WTC11 (cell line): Measurements from ENCODE around the gene PPP1R18. TPM values are rescaled to one million over a fixed set of nuclear protein-coding genes. Genes with fewer than 3 reads are reported as not detected.
A peak's percentile ranks its signal among the peaks of the same experiment; 100 is the strongest.

Experiments used
- ATAC-seq: fragments of 200-7000 bp; cut with Tn5 transposase; 2 replicates; pipeline ENCODE4 v1.10.0; 2021; ENCODE audit warnings: mild to moderate bottlenecking, moderate library complexity
- CTCF ChIA-PET: fragments of 300-600 bp; sonication (Branson Sonifier 250); formaldehyde crosslinking; loops from one replicate; lab custom pipeline; 2021; ENCODE audit warnings: antibody characterized with exemption; lab: Charles Lee
- POLR2A ChIA-PET: fragments of 350-600 bp; sonication (Branson Sonifier 250); formaldehyde crosslinking; loops from one replicate; lab custom pipeline; 2021; ENCODE audit warnings: antibody characterized with exemption; lab: Charles Lee
- DNase-seq: peaks from one replicate; pipeline ENCODE4 v3.0.0; 2021; ENCODE audit warnings: low spot score
- H3K27ac Mint-ChIP-seq: 2 replicates; pipeline ENCODE4 v1.8.0; 2021; ENCODE audit warnings: mixed read lengths
- H3K27me3 Mint-ChIP-seq: 2 replicates; pipeline ENCODE4 v1.8.0; 2021; ENCODE audit warnings: low read depth, mild to moderate bottlenecking, moderate library complexity, mixed read lengths
- H3K36me3 Mint-ChIP-seq: 2 replicates; pipeline ENCODE4 v1.8.0; 2021; ENCODE audit warnings: mixed read lengths
- H3K4me1 Mint-ChIP-seq: 2 replicates; pipeline ENCODE4 v1.8.0; 2022; ENCODE audit warnings: mixed read lengths
- H3K4me3 Mint-ChIP-seq: 2 replicates; pipeline ENCODE4 v1.8.0; 2021; ENCODE audit warnings: mild to moderate bottlenecking, moderate library complexity, mixed read lengths
- H3K9me3 Mint-ChIP-seq: 2 replicates; pipeline ENCODE4 v1.8.0; 2021; ENCODE audit warnings: mixed read lengths
- CBFB ChIP-seq: sonication (generic); formaldehyde crosslinking; IDR thresholded peaks from 2 replicates; pipeline ENCODE4 v1.8.1; 2022; ENCODE audit warnings: mild to moderate bottlenecking, low read depth, missing genetic modification reagents
- ESRRA ChIP-seq: sonication (generic); formaldehyde crosslinking; IDR thresholded peaks from 2 replicates; pipeline ENCODE4 v1.8.1; 2022; ENCODE audit warnings: mild to moderate bottlenecking, missing genetic modification reagents, borderline replicate concordance
- FOXJ3 ChIP-seq: sonication (generic); formaldehyde crosslinking; IDR thresholded peaks from 2 replicates; pipeline ENCODE4 v1.9.0; 2021; ENCODE audit warnings: missing genetic modification reagents, mild to moderate bottlenecking, borderline replicate concordance
- FOXK1 ChIP-seq: sonication (generic); formaldehyde crosslinking; IDR thresholded peaks from 2 replicates; pipeline ENCODE4 v1.8.0; 2022; ENCODE audit warnings: mild to moderate bottlenecking, moderate library complexity, missing genetic modification reagents
- FOXP1 ChIP-seq: sonication (generic); formaldehyde crosslinking; IDR thresholded peaks from 2 replicates; pipeline ENCODE4 v1.8.0; 2022; ENCODE audit warnings: missing genetic modification reagents, mild to moderate bottlenecking, moderate library complexity, borderline replicate concordance
- IRF2 ChIP-seq: sonication (generic); formaldehyde crosslinking; IDR thresholded peaks from 2 replicates; pipeline ENCODE4 v1.8.0; 2022; ENCODE audit warnings: low read depth, missing genetic modification reagents, borderline replicate concordance
- MXD4 ChIP-seq: fragments of 250-450 bp; sonication (Bioruptor Pico); IDR thresholded peaks from 2 replicates; pipeline ENCODE4 v1.8.0; 2021; ENCODE audit warnings: mild to moderate bottlenecking, moderate library complexity, borderline replicate concordance
- RELA ChIP-seq: sonication (generic); formaldehyde crosslinking; IDR thresholded peaks from 2 replicates; pipeline ENCODE4 v1.8.1; 2022; ENCODE audit warnings: missing genetic modification reagents, mild to moderate bottlenecking, borderline replicate concordance
- SMAD3 ChIP-seq: sonication (generic); formaldehyde crosslinking; IDR thresholded peaks from 2 replicates; pipeline ENCODE4 v1.8.0; 2022; ENCODE audit warnings: missing genetic modification reagents, mild to moderate bottlenecking, borderline replicate concordance
- SP1 ChIP-seq: sonication (generic); formaldehyde crosslinking; conservative IDR thresholded peaks from 2 replicates; pipeline ENCODE4 v1.8.1; 2022; ENCODE audit warnings: missing genetic modification reagents
- TCF7 ChIP-seq: sonication (generic); formaldehyde crosslinking; IDR thresholded peaks from 2 replicates; pipeline ENCODE4 v1.8.0; 2022; ENCODE audit warnings: mild to moderate bottlenecking, low read depth, missing genetic modification reagents, moderate library complexity
- ZNF121 ChIP-seq: sonication (generic); formaldehyde crosslinking; IDR thresholded peaks from 2 replicates; pipeline ENCODE4 v1.8.0; 2023; ENCODE audit warnings: missing genetic modification reagents
- ZNF232 ChIP-seq: sonication (generic); formaldehyde crosslinking; IDR thresholded peaks from 2 replicates; pipeline ENCODE4 v1.8.0; 2022; ENCODE audit warnings: mild to moderate bottlenecking, missing genetic modification reagents
- ZNF317 ChIP-seq: sonication (generic); formaldehyde crosslinking; IDR thresholded peaks from 2 replicates; pipeline ENCODE4 v1.8.1; 2023; ENCODE audit warnings: low read depth, mild to moderate bottlenecking, moderate library complexity, missing genetic modification reagents, borderline replicate concordance
- ZNF396 ChIP-seq: fragments of 250-450 bp; sonication (Bioruptor Pico); IDR thresholded peaks from 2 replicates; pipeline ENCODE4 v1.8.0; 2021; ENCODE audit warnings: mild to moderate bottlenecking, moderate library complexity, borderline replicate concordance
- total RNA-seq: library from RNA; stranded (reverse); gene quantifications from 3 replicates; pipeline ENCODE4 v1.2.3, GENCODE V29; 2021
- TF ChIP-seq, protein P1 (sequence below): fragments of 250-450 bp; sonication (Bioruptor Pico); IDR thresholded peaks from 2 replicates; pipeline ENCODE4 v1.8.0; 2021; ENCODE audit warnings: mild to moderate bottlenecking
- TF ChIP-seq, protein P2 (sequence below): fragments of 250-450 bp; sonication (Bioruptor Pico); IDR thresholded peaks from 2 replicates; pipeline ENCODE4 v1.9.0; 2021; ENCODE audit warnings: mild to moderate bottlenecking
- TF ChIP-seq, protein P3 (sequence below): sonication (generic); formaldehyde crosslinking; IDR thresholded peaks from 2 replicates; pipeline ENCODE4 v1.8.0; 2023; ENCODE audit warnings: mild to moderate bottlenecking, missing genetic modification reagents
- TF ChIP-seq, protein P4 (sequence below): sonication (generic); formaldehyde crosslinking; IDR thresholded peaks from 2 replicates; pipeline ENCODE4 v1.8.0; 2023; ENCODE audit warnings: missing genetic modification reagents
- TF ChIP-seq, protein P5 (sequence below): sonication (generic); formaldehyde crosslinking; IDR thresholded peaks from 2 replicates; pipeline ENCODE4 v1.8.1; 2023; ENCODE audit warnings: mild to moderate bottlenecking, missing genetic modification reagents

PPP1R18 gene
- total RNA-seq, 1 experiment from 2014 or later, result 36.5 TPM

DNA sequence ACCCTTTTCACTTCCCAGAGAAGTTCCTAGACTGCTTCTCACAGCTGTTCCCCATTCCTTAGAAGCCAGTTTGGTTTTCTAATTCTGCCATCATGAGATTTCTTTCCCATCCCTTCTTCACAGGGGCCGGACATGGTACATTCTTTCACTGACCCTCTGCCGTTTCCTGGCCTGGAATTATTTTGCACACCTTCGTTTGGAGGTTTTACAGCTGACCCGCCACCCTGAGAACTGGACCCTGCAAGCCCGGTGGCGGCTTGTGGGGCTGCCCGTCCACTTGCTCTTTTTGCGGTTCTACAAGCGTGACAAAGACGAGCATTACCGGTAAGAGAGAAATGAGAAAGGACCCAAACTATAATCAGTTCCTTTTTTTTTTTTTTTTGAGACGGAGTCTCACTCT is 35.3 kb downstream of the PPP1R18 start:
- POLR2A ChIA-PET, result interaction anchor here (1.0 to 1.2 kb wide), 2 partner anchors 21 to 38 kb away, joined by 3 read pairs; partner anchors contain the start of gene DHX16
- Mint-ChIP-seq H3K27ac (peak overlapping the region; percentile 80; the same call in 1 of the 2 replicates), H3K9me3 (no peaks in the 10 kb centered on the region)
- no peak for TF ChIP-seq SP1
- no peak for TF ChIP-seq IRF2 (CRISPR knock-in tag)
- TF ChIP-seq, protein P1, sequence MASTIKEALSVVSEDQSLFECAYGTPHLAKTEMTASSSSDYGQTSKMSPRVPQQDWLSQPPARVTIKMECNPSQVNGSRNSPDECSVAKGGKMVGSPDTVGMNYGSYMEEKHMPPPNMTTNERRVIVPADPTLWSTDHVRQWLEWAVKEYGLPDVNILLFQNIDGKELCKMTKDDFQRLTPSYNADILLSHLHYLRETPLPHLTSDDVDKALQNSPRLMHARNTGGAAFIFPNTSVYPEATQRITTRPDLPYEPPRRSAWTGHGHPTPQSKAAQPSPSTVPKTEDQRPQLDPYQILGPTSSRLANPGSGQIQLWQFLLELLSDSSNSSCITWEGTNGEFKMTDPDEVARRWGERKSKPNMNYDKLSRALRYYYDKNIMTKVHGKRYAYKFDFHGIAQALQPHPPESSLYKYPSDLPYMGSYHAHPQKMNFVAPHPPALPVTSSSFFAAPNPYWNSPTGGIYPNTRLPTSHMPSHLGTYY (CRISPR knock-in tag), result no peak
- TF ChIP-seq, protein P2, sequence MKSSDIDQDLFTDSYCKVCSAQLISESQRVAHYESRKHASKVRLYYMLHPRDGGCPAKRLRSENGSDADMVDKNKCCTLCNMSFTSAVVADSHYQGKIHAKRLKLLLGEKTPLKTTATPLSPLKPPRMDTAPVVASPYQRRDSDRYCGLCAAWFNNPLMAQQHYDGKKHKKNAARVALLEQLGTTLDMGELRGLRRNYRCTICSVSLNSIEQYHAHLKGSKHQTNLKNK (CRISPR knock-in tag), result no peak
- TF ChIP-seq, protein P3, sequence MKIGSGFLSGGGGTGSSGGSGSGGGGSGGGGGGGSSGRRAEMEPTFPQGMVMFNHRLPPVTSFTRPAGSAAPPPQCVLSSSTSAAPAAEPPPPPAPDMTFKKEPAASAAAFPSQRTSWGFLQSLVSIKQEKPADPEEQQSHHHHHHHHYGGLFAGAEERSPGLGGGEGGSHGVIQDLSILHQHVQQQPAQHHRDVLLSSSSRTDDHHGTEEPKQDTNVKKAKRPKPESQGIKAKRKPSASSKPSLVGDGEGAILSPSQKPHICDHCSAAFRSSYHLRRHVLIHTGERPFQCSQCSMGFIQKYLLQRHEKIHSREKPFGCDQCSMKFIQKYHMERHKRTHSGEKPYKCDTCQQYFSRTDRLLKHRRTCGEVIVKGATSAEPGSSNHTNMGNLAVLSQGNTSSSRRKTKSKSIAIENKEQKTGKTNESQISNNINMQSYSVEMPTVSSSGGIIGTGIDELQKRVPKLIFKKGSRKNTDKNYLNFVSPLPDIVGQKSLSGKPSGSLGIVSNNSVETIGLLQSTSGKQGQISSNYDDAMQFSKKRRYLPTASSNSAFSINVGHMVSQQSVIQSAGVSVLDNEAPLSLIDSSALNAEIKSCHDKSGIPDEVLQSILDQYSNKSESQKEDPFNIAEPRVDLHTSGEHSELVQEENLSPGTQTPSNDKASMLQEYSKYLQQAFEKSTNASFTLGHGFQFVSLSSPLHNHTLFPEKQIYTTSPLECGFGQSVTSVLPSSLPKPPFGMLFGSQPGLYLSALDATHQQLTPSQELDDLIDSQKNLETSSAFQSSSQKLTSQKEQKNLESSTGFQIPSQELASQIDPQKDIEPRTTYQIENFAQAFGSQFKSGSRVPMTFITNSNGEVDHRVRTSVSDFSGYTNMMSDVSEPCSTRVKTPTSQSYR (CRISPR knock-in tag), result no peak
- TF ChIP-seq, protein P4, sequence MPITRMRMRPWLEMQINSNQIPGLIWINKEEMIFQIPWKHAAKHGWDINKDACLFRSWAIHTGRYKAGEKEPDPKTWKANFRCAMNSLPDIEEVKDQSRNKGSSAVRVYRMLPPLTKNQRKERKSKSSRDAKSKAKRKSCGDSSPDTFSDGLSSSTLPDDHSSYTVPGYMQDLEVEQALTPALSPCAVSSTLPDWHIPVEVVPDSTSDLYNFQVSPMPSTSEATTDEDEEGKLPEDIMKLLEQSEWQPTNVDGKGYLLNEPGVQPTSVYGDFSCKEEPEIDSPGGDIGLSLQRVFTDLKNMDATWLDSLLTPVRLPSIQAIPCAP (CRISPR knock-in tag), result no peak
- TF ChIP-seq FOXJ3 (CRISPR knock-in tag), result no peak
- no peak for TF ChIP-seq SMAD3
- TF ChIP-seq ZNF396, result no peak
- no peak for TF ChIP-seq FOXP1
- no peak for TF ChIP-seq ZNF232
- no peak for TF ChIP-seq ESRRA (CRISPR knock-in tag)
- no peak for TF ChIP-seq TCF7 (CRISPR knock-in tag)
- TF ChIP-seq ZNF317 (CRISPR knock-in tag), result no peak
- no peak for TF ChIP-seq ZNF121
- TF ChIP-seq FOXK1 (CRISPR knock-in tag), result no peak
- no peak for TF ChIP-seq MXD4 (CRISPR knock-in tag)
- TF ChIP-seq CBFB (CRISPR knock-in tag), result no peak
- TF ChIP-seq, protein P5, sequence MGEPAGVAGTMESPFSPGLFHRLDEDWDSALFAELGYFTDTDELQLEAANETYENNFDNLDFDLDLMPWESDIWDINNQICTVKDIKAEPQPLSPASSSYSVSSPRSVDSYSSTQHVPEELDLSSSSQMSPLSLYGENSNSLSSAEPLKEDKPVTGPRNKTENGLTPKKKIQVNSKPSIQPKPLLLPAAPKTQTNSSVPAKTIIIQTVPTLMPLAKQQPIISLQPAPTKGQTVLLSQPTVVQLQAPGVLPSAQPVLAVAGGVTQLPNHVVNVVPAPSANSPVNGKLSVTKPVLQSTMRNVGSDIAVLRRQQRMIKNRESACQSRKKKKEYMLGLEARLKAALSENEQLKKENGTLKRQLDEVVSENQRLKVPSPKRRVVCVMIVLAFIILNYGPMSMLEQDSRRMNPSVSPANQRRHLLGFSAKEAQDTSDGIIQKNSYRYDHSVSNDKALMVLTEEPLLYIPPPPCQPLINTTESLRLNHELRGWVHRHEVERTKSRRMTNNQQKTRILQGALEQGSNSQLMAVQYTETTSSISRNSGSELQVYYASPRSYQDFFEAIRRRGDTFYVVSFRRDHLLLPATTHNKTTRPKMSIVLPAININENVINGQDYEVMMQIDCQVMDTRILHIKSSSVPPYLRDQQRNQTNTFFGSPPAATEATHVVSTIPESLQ, result no peak
- no peak for TF ChIP-seq RELA
- TF ChIP-seq, all 79 proteins: peak for 0
- Mint-ChIP-seq H3K27me3 (no peaks in the 10 kb centered on the region), H3K36me3 (peaks cover 43% of the 10 kb centered on the region), H3K4me1 (peaks cover 12% of the 10 kb centered on the region), H3K4me3 (no peak overlapping the region)
- DNase-seq (no peak), ATAC-seq (no peak)
- CTCF ChIA-PET, result interaction anchor here (0.7 to 1.2 kb wide), 4 partner anchors 21 to 79 kb away, joined by 3 to 6 read pairs (median 3); partner anchors contain the start of gene DHX16
